CD14-positive monocyte (primary cell): ENCODE measurements around the gene DOCK4. TPM values are rescaled to one million over a fixed set of nuclear protein-coding genes. Genes with fewer than 3 reads are reported as not detected.

ENCODE experiments used
- DNase-seq, 3 donors: peaks; one replicate each; pipeline ENCODE4 v3.0.0-alpha.2; 2011 to 2022
- H2AFZ ChIP-seq: 2 replicates; pipeline ENCODE4 v1.6.0; 2012; ENCODE audit warnings: mild to moderate bottlenecking, low read depth, low read length, inconsistent platforms; ENCODE audit not compliant: insufficient read depth, poor library complexity, severe bottlenecking
- H3K27ac ChIP-seq, 2 donors: 1 replicate in 1 of 2; 2 replicates in 1 of 2; pipeline ENCODE4 v1.5.1; 2012 to 2013; ENCODE audit warnings: low read length in 2 of 2, control low read depth in 1 of 2, inconsistent platforms in 1 of 2, low read depth in 1 of 2, mild to moderate bottlenecking in 1 of 2
- H3K27me3 ChIP-seq, 2 donors: one replicate each; pipeline versions ENCODE4 v1.6.0 to v1.6.1; 2011 to 2013; ENCODE audit warnings: low read length in 2 of 2; ENCODE audit not compliant: control insufficient read depth in 2 of 2, insufficient read depth in 2 of 2
- H3K36me3 ChIP-seq, 2 donors: replicated peaks in 1 of 2; 1 replicate in 1 of 2; 2 replicates in 1 of 2; pipeline versions ENCODE4 v1.5.1 to v1.6.1; 2012 to 2013; ENCODE audit warnings: low read length in 2 of 2, control low read depth in 1 of 2, inconsistent platforms in 1 of 2, mild to moderate bottlenecking in 1 of 2; ENCODE audit not compliant: insufficient read depth in 2 of 2, control insufficient read depth in 1 of 2
- H3K4me1 ChIP-seq, 2 donors: 1 replicate in 1 of 2; 2 replicates in 1 of 2; pipeline versions ENCODE4 v1.5.1 to v1.6.1; 2012 to 2013; ENCODE audit warnings: low read length in 2 of 2, control low read depth in 1 of 2, inconsistent platforms in 1 of 2, mild to moderate bottlenecking in 1 of 2, moderate library complexity in 1 of 2; ENCODE audit not compliant: insufficient read depth in 2 of 2, control insufficient read depth in 1 of 2
- H3K4me2 ChIP-seq: replicated peaks from 2 replicates; pipeline ENCODE3; 2012; ENCODE audit warnings: low read length, moderate library complexity, mild to moderate bottlenecking; ENCODE audit not compliant: poor library complexity, severe bottlenecking; ENCODE audit errors: extremely low read depth
- H3K4me3 ChIP-seq, 3 experiments: fragments of 200-600 bp in 1 of 3; sonication (generic) in 1 of 3; replicated peaks in 1 of 3; 1 replicate in 2 of 3; 2 replicates in 1 of 3; pipeline ENCODE4 v1.5.1; 2011 to 2013; ENCODE audit warnings: low read length in 3 of 3, mild to moderate bottlenecking in 3 of 3, control low read depth in 2 of 3, low read depth in 2 of 3, inconsistent platforms in 1 of 3, moderate library complexity in 1 of 3
- H3K79me2 ChIP-seq: 2 replicates; pipeline ENCODE4 v1.6.0; 2012; ENCODE audit warnings: mild to moderate bottlenecking, control low read depth, inconsistent platforms, low read length, moderate library complexity; ENCODE audit not compliant: insufficient read depth
- H3K9ac ChIP-seq: 2 replicates; pipeline ENCODE4 v1.6.0; 2017; ENCODE audit warnings: low read length, mild to moderate bottlenecking; ENCODE audit not compliant: insufficient read depth, poor library complexity, severe bottlenecking
- H3K9me3 ChIP-seq, 2 donors: replicated peaks in 1 of 2; 1 replicate in 1 of 2; 2 replicates in 1 of 2; pipeline versions ENCODE4 v1.5.1 to v1.6.1; 2012 to 2013; ENCODE audit warnings: low read length in 2 of 2, control low read depth in 1 of 2; ENCODE audit not compliant: control insufficient read depth in 1 of 2, insufficient read depth in 1 of 2
- H4K20me1 ChIP-seq: 2 replicates; pipeline ENCODE4 v1.6.0; 2012; ENCODE audit warnings: mild to moderate bottlenecking, low read length, control low read depth, moderate library complexity; ENCODE audit not compliant: insufficient read depth
- H3K27ac Mint-ChIP-seq, 7 donors: one replicate each; pipeline ENCODE4 v1.8.0; 2020; ENCODE audit warnings: mild to moderate bottlenecking in 7 of 7, mixed read lengths in 7 of 7, moderate library complexity in 6 of 7, inconsistent platforms in 2 of 7
- H3K27me3 Mint-ChIP-seq, 3 donors: one replicate each; pipeline ENCODE4 v1.8.0; 2021 to 2022; ENCODE audit warnings: low read depth in 3 of 3, mild to moderate bottlenecking in 3 of 3, mixed read lengths in 3 of 3, moderate library complexity in 3 of 3, inconsistent platforms in 1 of 3
- H3K36me3 Mint-ChIP-seq, 2 donors: one replicate each; pipeline ENCODE4 v1.8.0; 2020; ENCODE audit warnings: mixed read lengths in 2 of 2, inconsistent platforms in 1 of 2, mild to moderate bottlenecking in 1 of 2
- H3K4me1 Mint-ChIP-seq: one replicate; pipeline ENCODE4 v1.8.0; 2020; ENCODE audit warnings: mild to moderate bottlenecking, mixed read lengths
- H3K4me3 Mint-ChIP-seq, 2 donors: one replicate each; pipeline ENCODE4 v1.8.0; 2020; ENCODE audit warnings: mild to moderate bottlenecking in 2 of 2, mixed read lengths in 2 of 2, moderate library complexity in 1 of 2
- H3K9me3 Mint-ChIP-seq, 7 donors: one replicate each; pipeline ENCODE4 v1.8.0; 2020 to 2022; ENCODE audit warnings: mixed read lengths in 7 of 7, mild to moderate bottlenecking in 6 of 7, moderate library complexity in 6 of 7, inconsistent platforms in 2 of 7
- WGBS: methylation state at CpG from one replicate; pipeline ENCODE4 v1.1.5; 2013; ENCODE audit warnings: missing lambda C conversion rate; ENCODE audit not compliant: insufficient coverage; 5-methylcytosine and 5-hydroxymethylcytosine counted together
- intact Hi-C, 2 donors: fragments of 100-400 bp; cut with micrococcal nuclease; formaldehyde crosslinking; loops; one replicate each; pipeline versions ENCODE4 v1.15.0 to v1.15.1; 2023
- polyA plus RNA-seq, 3 donors: library from polyadenylated mRNA; depleted of rRNA in 1 of 3; unstranded in 2 of 3; stranded (reverse) in 1 of 3; fragments of 300-500 nt in 2 of 3; fragments of >200 nt in 1 of 3; fragmentation: Illumina TruSeq in 2 of 3; gene quantifications; 1 replicate in 2 of 3; 2 replicates in 1 of 3; pipeline ENCODE4 v1.2.3, GENCODE V29; 2012 to 2021
- TF ChIP-seq, protein P1 (sequence below): fragments of 200-600 bp; IDR thresholded peaks from one replicate; pipeline ENCODE4 v1.8.0; 2022; ENCODE audit warnings: antibody characterized with exemption, mild to moderate bottlenecking

The DOCK4 gene
- polyA plus RNA-seq, 3 donors = 1.3 to 5.0 (median 2.7) TPM

DNA sequence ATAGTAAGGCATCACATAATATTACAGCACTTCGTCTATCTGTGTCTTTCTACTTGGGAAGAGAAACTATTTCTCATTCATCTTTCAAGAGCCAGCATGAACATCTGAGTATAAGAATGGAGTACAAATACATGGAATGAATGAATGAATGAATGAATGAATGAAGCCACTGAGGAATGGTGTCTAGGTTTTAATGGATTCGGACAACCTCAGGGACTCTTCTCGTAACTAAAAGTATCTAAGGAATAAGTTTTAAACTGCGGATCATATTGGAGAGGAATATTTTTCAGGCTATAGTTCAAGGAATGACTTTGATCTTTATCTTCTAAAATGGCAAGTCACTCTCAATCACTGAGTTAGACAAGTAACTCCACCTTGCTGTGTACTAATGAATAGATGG lies 199.0 kb downstream of the DOCK4 start:
- Histone ChIP-seq H3K9ac (no peak overlapping the region), H4K20me1 (no peaks in the 10 kb centered on the region), H2AFZ (no peak overlapping the region), H3K4me2 (no peak overlapping the region), H3K79me2 (no peaks in the 10 kb centered on the region), H3K9me3 (no peaks in the 10 kb centered on the region), H3K4me1 (no peaks in the 10 kb centered on the region), H3K27ac (no peak overlapping the region), H3K4me3 (no peak overlapping the region), H3K27me3 (no peaks in the 10 kb centered on the region), H3K36me3 (no peaks in the 10 kb centered on the region)
- TF ChIP-seq, protein P1, sequence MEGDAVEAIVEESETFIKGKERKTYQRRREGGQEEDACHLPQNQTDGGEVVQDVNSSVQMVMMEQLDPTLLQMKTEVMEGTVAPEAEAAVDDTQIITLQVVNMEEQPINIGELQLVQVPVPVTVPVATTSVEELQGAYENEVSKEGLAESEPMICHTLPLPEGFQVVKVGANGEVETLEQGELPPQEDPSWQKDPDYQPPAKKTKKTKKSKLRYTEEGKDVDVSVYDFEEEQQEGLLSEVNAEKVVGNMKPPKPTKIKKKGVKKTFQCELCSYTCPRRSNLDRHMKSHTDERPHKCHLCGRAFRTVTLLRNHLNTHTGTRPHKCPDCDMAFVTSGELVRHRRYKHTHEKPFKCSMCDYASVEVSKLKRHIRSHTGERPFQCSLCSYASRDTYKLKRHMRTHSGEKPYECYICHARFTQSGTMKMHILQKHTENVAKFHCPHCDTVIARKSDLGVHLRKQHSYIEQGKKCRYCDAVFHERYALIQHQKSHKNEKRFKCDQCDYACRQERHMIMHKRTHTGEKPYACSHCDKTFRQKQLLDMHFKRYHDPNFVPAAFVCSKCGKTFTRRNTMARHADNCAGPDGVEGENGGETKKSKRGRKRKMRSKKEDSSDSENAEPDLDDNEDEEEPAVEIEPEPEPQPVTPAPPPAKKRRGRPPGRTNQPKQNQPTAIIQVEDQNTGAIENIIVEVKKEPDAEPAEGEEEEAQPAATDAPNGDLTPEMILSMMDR = no peak
- H3K27ac Mint-ChIP-seq = no peak overlapping the region
- H3K9me3 Mint-ChIP-seq = peaks cover 0 to 5% (median 0%) of the 10 kb centered on the region in 7 donors
- WGBS = 100% methylated on average over 1 of the region's 4 CpGs
- H3K4me1 Mint-ChIP-seq = peaks cover 5% of the 10 kb centered on the region
- H3K27me3 Mint-ChIP-seq = peaks cover 0 to 3% (median 2%) of the 10 kb centered on the region in 3 donors
- no peaks in the 10 kb centered on the region for H3K36me3 Mint-ChIP-seq
- DNase-seq = no peak
- intact Hi-C loops = no loop called here
- H3K4me3 Mint-ChIP-seq = no peak overlapping the region

DNA sequence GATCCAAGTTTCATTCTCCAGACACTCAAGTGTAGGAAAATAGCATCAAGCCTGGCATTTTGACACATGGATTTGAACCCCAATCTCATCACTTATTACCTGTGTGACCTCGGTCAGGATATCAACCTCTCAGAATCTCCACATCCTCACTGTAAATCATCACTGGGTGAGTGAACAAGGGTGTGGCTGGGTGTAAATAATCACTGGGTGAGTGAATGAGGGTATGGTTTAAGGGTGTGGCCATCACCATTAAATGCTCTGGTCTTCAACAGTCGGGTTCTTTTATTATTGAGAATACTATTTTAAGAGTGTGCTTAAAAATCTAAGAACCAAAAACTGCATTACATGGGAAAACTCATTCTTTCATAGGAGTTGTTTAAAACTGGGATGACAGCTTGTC lies 200.1 kb downstream of the DOCK4 start:
- Histone ChIP-seq H3K4me3 (no peak overlapping the region), H3K27me3 (no peaks in the 10 kb centered on the region), H3K27ac (no peak overlapping the region), H3K9ac (no peak overlapping the region), H3K4me1 (no peaks in the 10 kb centered on the region), H3K4me2 (no peak overlapping the region), H2AFZ (no peak overlapping the region), H3K79me2 (no peaks in the 10 kb centered on the region), H4K20me1 (no peaks in the 10 kb centered on the region), H3K9me3 (no peaks in the 10 kb centered on the region), H3K36me3 (no peaks in the 10 kb centered on the region)
- H3K4me1 Mint-ChIP-seq = peaks cover 7% of the 10 kb centered on the region
- H3K4me3 Mint-ChIP-seq = no peak overlapping the region
- no CpG with 5 or more reads among the region's 2 CpGs for WGBS
- intact Hi-C loops = no loop called here
- TF ChIP-seq, protein P1 = no peak
- H3K27ac Mint-ChIP-seq = no peak overlapping the region
- H3K27me3 Mint-ChIP-seq = peaks cover 0 to 3% (median under 1%) of the 10 kb centered on the region in 3 donors
- peaks cover 0 to 5% (median 0%) of the 10 kb centered on the region in 7 donors for H3K9me3 Mint-ChIP-seq
- DNase-seq = no peak
- no peaks in the 10 kb centered on the region for H3K36me3 Mint-ChIP-seq
